ENCODE data around the gene TM9SF1.
"Not testable (repeated sequence)": the region's sequence is repeated elsewhere in the genome, so short reads cannot be mapped to it uniquely, and the experiment has no call there.

Gene TM9SF1

GRCh38 chr14:24232645-24233537, 37.6 kb upstream of the TM9SF1 start, which contains the start of gene GMPR2:
TSS of gene GMPR2 (plus strand) at chr14:24232929. CDS start at chr14:24233254, 325 bp downstream.
- no peak for TF ChIP-seq CTCF (IDR thresholded peaks at IDR 0.05; ENCODE audit: borderline replicate concordance, control extremely low read depth, extremely low read depth, insufficient read depth, missing control alignments)
- no peak for DNase-seq (ENCODE audit: low spot score)
- in situ Hi-C loops (cut with MboI; ENCODE audit: low sequenced_read_pairs, unreplicated experiment) = no loop called here

GRCh38 chr14:24232121-24232644, 36.9 kb upstream of the TM9SF1 start, which contains the start of gene NEDD8:
TSS of gene NEDD8 (minus strand) at chr14:24232367. CDS start at chr14:24232267, 100 bp downstream.
- peak; percentile 88 for DNase-seq (ENCODE audit: low spot score)
- TF ChIP-seq CTCF (IDR thresholded peaks at IDR 0.05; ENCODE audit: borderline replicate concordance, control extremely low read depth, extremely low read depth, insufficient read depth, missing control alignments) = no peak
- in situ Hi-C loops (cut with MboI; ENCODE audit: low sequenced_read_pairs, unreplicated experiment) = no loop called here

- in situ Hi-C loops (cut with MboI; ENCODE audit: low sequenced_read_pairs, unreplicated experiment) = no loop called here
- no peak for DNase-seq (ENCODE audit: low spot score)
- no peak for TF ChIP-seq CTCF (IDR thresholded peaks at IDR 0.05; ENCODE audit: borderline replicate concordance, control extremely low read depth, extremely low read depth, insufficient read depth, missing control alignments)
Measured at GRCh38 chr14:24231263-24232120, 36.3 kb upstream of the TM9SF1 start.

- DNase-seq (ENCODE audit: low spot score) = no peak
- no peak for TF ChIP-seq CTCF (IDR thresholded peaks at IDR 0.05; ENCODE audit: borderline replicate concordance, control extremely low read depth, extremely low read depth, insufficient read depth, missing control alignments)
- in situ Hi-C loops (cut with MboI; ENCODE audit: low sequenced_read_pairs, unreplicated experiment) = no loop called here
Measured at GRCh38 chr14:24228902-24229301, 33.7 kb upstream of the TM9SF1 start.

- in situ Hi-C loops (cut with MboI; ENCODE audit: low sequenced_read_pairs, unreplicated experiment) = no loop called here
- DNase-seq (ENCODE audit: low spot score) = no peak
- no peak for TF ChIP-seq CTCF (IDR thresholded peaks at IDR 0.05; ENCODE audit: borderline replicate concordance, control extremely low read depth, extremely low read depth, insufficient read depth, missing control alignments)
Measured at GRCh38 chr14:24226473-24226872, 31.2 kb upstream of the TM9SF1 start.

GRCh38 chr14:24224618-24225071, 29.4 kb upstream of the TM9SF1 start:
- TF ChIP-seq CTCF (IDR thresholded peaks at IDR 0.05; ENCODE audit: borderline replicate concordance, control extremely low read depth, extremely low read depth, insufficient read depth, missing control alignments) = no peak
- no peak for DNase-seq (ENCODE audit: low spot score)
- in situ Hi-C loops (cut with MboI; ENCODE audit: low sequenced_read_pairs, unreplicated experiment) = no loop called here

- in situ Hi-C loops (cut with MboI; ENCODE audit: low sequenced_read_pairs, unreplicated experiment); DNase-seq (ENCODE audit: low spot score): not testable (repeated sequence)
Measured at GRCh38 chr14:24222987-24223386, 27.7 kb upstream of the TM9SF1 start.
